HG02763 (cell line): ENCODE results near the gene WDHD1.
"Not testable (repeated sequence)": the region's sequence is repeated elsewhere in the genome, so short reads cannot be mapped to it uniquely, and the experiment has no call there.

Experiments
- ATAC-seq: cut with Tn5 transposase; IDR thresholded peaks from one replicate; pipeline ENCODE4 v1.9.1; 2021; ENCODE audit warnings: mild to moderate bottlenecking, moderate library complexity; ENCODE audit not compliant: unreplicated experiment

WDHD1 gene

GRCh38 chr14:54909817-54910558 is 116.9 kb downstream of the WDHD1 start:
- ATAC-seq = no peak

DNA sequence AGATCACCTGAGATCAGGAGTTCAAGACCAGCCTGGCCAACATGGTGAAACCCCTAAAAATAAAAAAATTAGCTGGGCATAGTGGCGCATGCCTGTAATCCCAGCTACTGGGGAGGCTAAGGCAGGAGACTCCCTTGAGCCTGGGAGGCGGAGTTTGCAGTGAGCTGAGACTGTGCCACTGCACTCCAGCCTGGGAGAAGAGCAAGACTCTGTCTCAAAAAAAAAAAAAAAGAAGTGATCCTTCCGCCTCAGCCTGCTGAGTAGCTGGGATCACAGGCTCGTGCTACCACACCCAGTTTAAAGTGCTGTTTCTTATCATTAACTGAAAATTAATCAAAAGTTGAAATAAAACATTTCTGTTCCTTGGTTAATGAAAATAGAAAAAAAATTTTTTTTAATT is 117.9 kb downstream of the WDHD1 start:
- ATAC-seq = not testable (repeated sequence)

DNA sequence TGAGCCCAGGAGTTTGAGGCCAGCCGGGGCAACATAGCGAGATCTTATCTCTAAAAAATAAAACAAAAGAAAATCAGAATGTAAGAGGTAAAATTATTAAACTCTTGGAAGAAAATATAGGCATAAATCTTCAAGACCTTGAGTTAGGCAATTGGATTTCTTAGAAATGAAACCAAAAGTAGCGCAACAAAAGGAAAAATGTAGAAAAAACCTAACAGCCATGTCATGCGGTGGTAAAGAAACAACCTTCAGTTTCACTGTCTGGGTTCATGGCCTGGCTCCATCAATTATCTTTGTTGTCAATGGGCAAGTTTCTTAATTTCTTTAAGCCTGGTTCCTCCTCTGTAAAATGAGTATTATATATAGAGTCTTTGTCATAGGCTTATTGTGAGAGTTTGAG is 118.7 kb downstream of the WDHD1 start:
- ATAC-seq = no peak

GRCh38 chr14:54906075-54906474 is 120.8 kb downstream of the WDHD1 start:
- ATAC-seq = no peak

GRCh38 chr14:54902521-54903420 is 124.1 kb downstream of the WDHD1 start, which contains the start of gene GCH1:
GCH1 (minus strand) TSS chr14:54902826; CDS start chr14:54902663, 163 bp downstream.
- ATAC-seq = peak; percentile 86

DNA sequence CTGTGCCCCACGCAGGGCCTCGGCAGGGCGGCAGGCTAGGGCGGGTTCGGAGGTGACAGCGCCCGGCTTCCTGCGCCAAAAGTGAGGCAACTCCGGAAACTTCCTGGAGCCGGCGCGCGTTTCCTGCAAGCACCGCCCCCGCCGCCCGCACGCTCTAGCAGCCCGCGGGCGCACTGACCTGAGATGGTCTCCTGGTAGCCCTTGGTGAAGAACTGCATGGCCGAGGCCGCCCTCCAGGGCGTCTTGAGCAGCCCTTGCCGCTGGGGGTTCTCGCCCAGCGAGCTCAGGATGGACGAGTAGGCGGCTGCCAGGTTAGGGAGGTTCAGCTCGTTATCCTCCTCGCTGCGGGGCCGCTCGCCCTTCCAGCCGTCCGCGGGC is 124.8 kb downstream of the WDHD1 start:
- peak; percentile 41 for ATAC-seq

DNA sequence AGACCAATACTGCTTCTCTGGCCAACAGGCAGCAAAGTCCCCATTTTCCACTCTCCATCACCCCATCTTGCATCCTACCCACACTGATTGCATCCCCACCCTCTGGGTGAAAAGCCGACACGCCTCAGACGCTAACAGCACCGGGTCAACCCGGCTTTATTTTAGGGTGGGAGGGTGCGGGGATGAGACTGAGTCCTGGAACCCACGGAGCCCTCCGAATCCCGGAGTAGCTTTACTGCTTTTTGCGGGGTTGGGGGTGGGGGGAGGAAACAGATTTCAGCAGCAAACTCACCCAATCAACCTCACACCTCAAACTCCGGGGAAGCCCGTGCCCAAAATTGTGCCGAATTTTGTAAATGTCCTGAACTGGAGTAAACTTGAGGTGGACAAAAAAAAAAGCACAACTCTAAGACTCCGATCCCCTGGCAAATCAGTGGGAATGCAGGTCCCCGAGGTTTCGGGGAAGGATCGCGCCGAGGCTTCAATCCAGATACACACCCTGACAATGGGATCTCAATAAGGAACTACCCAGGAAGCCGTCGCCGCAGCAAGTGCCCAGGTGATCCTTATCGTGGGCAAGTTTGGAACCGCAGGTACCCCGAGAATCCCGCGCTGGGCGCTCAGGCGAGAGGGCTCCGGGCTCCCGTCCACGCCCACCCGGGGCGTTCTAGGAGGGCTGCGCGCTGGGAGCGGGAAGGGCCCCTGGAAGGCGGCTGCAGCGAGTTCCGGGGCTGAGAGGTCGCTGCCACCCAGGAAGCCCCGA is 125.3 kb downstream of the WDHD1 start:
- no peak for ATAC-seq

- ATAC-seq = no peak
These were observed 127.3 kb downstream of the WDHD1 start for GRCh38 chr14:54899573-54899972.

DNA sequence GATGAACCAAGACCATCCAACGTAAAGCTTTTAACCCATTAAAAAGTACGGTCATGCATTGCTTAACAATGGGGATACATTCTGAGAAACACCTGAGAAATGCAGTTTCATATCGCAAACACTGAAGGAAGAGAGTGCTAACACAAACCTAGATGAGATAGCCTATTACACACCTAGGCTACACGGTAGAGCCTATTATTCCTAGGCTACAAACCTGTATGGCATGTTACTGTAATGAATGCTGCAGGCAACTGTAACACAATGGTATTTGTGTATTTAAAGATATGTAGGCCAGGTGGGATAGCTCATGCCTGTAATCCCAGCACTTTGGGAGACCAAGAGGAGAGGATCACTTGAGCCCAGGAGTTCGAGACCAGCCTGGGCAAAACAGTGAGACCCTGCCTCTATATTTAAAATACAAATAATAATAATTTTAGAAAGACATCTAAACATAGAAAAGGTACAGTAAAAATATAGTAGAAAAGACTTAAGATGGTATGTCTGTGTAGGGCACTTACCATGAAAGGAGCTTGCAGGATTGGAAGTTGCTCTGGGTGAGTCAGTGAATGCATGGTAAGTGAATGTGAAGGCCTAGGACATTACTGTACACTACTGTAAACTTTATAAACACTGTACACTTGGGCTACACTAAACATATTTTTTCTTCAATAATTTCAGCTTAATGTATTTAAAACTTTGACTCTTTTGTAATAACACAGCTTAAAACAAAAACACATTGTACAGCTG is 128.9 kb downstream of the WDHD1 start:
- ATAC-seq = not testable (repeated sequence)

DNA sequence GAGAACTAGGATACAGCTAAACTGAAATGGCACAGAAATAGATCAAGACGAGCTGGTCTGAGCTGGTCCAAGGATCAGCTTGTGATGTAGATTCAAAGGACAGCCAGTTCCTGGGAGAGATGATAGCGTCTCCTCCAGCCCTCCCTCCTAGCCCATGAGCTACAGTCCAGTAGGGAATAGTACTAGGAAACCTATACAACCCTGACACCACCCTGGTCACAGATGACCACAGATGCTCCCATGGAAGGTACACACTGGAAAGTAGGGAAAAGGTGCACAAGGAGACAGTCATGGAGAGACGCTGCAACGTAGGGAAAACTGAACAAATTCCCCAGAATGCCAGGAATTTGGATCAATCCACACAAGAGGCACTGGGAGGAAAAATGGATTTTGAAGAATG is 131.2 kb downstream of the WDHD1 start:
- ATAC-seq = no peak

GRCh38 chr14:54894995-54895394 is 131.9 kb downstream of the WDHD1 start:
- ATAC-seq = no peak

DNA sequence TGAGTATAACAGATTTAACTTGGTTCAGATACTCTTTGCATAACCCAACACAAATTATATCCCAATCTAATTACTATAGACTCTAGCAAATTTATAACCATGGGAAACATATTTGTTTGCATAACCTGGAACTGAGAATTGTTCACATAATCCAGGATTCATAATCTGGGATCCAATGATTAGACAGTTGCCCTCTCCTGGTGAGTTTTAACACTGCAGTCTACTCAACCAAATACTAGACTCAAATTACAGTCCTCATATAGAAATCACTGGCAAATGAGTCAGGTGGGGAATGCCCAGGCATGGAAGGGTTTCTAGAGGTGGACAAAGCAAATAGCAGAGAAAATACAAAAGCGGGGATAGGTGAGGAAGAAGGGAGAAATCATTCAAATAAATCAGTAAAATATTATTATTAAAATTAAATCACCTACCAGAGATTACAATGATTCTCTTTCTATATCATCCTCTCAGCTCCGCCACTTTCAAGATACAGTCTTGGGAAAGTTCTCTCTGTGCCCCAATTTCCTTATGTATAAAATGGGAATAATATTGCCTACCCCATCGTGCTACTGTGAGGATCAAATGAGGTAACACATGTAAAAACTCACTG is 133.6 kb downstream of the WDHD1 start:
- ATAC-seq = no peak

- no peak for ATAC-seq
These were observed 135.2 kb downstream of the WDHD1 start for GRCh38 chr14:54891471-54892245.

DNA sequence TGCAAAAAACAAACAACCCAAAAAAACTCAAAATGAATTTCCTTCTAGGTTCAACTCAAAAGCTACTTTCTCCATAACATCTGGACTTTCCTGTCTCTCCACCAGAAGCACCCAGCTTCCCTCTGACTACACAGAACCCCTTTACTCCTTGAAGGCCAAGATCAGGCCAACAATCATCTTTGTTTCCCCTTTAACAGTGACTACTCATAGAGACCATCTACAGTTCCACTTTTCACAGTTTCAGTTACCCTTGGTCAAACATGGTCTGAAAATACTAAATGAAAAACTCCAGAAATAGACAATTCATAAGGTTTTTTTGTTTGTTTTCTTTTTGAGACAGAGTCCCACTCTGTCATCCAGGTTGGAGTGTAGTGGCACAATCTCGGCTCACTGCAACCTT is 136.1 kb downstream of the WDHD1 start:
- peak; percentile 69 for ATAC-seq

DNA sequence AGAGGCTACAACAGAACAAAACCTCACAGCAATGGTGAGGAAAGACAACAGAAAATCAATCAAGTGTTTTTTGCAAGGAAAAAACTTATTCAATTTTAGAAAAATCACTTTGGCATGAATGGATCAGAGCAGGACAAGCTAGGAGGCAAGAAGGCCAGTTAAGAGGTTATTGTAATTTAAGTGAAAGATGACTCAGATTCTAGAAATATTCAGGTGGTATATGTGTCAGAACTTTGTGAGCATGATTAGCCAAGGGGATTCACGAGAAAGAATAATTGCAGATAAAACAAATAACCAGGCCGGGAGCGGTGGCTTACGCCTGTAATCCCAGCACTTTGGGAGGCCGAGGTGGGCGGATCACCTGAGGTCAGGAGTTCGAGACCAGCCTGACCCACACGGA is 137.0 kb downstream of the WDHD1 start:
- ATAC-seq = no peak
